T-helper 1 cell treated with Interleukin-12 subunit alpha and Interleukin-12 subunit beta and Interleukin-4 antibody, amounts not matched to agents 30 μg/mL and 1 μg/mL, for 36 hours (primary cell): ENCODE data around the gene POU2F1.
"Not testable (repeated sequence)": the region's sequence is repeated elsewhere in the genome, so short reads cannot be mapped to it uniquely, and the experiment has no call there.

ENCODE experiments used
- H3K27ac Mint-ChIP-seq: one replicate; pipeline ENCODE4 v1.8.0; 2021; ENCODE audit warnings: mild to moderate bottlenecking, mixed read lengths
- H3K27me3 Mint-ChIP-seq: one replicate; pipeline ENCODE4 v1.8.0; 2021; ENCODE audit warnings: low read depth, mixed read lengths
- H3K36me3 Mint-ChIP-seq: one replicate; pipeline ENCODE4 v1.8.0; 2021; ENCODE audit warnings: low read depth, mixed read lengths
- H3K4me1 Mint-ChIP-seq: one replicate; pipeline ENCODE4 v1.8.0; 2021; ENCODE audit warnings: low read depth, mixed read lengths
- H3K4me3 Mint-ChIP-seq: one replicate; pipeline ENCODE4 v1.8.0; 2021; ENCODE audit warnings: mild to moderate bottlenecking, moderate library complexity, mixed read lengths
- H3K9me3 Mint-ChIP-seq: one replicate; pipeline ENCODE4 v1.8.0; 2021; ENCODE audit warnings: mixed read lengths

The POU2F1 gene

GRCh38 chr1:167232801-167233200 lies 12.1 kb downstream of the POU2F1 start:
- H3K36me3 Mint-ChIP-seq = no peaks in the 10 kb centered on the region
- no peak overlapping the region for H3K4me3 Mint-ChIP-seq
- H3K27me3 Mint-ChIP-seq = no peaks in the 10 kb centered on the region
- H3K27ac Mint-ChIP-seq = no peak overlapping the region
- peaks cover 12% of the 10 kb centered on the region for H3K4me1 Mint-ChIP-seq
- no peaks in the 10 kb centered on the region for H3K9me3 Mint-ChIP-seq

GRCh38 chr1:167233373-167233772 lies 12.7 kb downstream of the POU2F1 start:
- Mint-ChIP-seq H3K4me3 (no peak overlapping the region), H3K36me3 (no peaks in the 10 kb centered on the region)

GRCh38 chr1:167237000-167237399 lies 16.3 kb downstream of the POU2F1 start:
- H3K4me1 Mint-ChIP-seq = peaks cover 9% of the 10 kb centered on the region
- H3K27me3 Mint-ChIP-seq = no peaks in the 10 kb centered on the region
- H3K36me3 Mint-ChIP-seq = no peaks in the 10 kb centered on the region
- H3K4me3 Mint-ChIP-seq = no peak overlapping the region
- H3K27ac Mint-ChIP-seq = no peak overlapping the region
- no peaks in the 10 kb centered on the region for H3K9me3 Mint-ChIP-seq

More at GRCh38 chr1:167233373-167233772, 12.7 kb downstream of the POU2F1 start:
- H3K4me1 Mint-ChIP-seq = peaks cover 11% of the 10 kb centered on the region
- no peak overlapping the region for H3K27ac Mint-ChIP-seq
- H3K9me3 Mint-ChIP-seq = no peaks in the 10 kb centered on the region
- H3K27me3 Mint-ChIP-seq = no peaks in the 10 kb centered on the region

- Mint-ChIP-seq H3K36me3 (peaks cover 1% of the 10 kb centered on the region), H3K4me3 (no peak overlapping the region), H3K27me3 (no peaks in the 10 kb centered on the region), H3K4me1 (peaks cover 9% of the 10 kb centered on the region), H3K27ac (no peak overlapping the region), H3K9me3 (peaks cover 1% of the 10 kb centered on the region)
These were observed 18.0 kb downstream of the POU2F1 start for GRCh38 chr1:167238713-167239112.

GRCh38 chr1:167239257-167239656 lies 18.6 kb downstream of the POU2F1 start:
- Mint-ChIP-seq H3K36me3 (peaks cover 5% of the 10 kb centered on the region), H3K27ac (no peak overlapping the region), H3K4me3 (no peak overlapping the region), H3K4me1 (peaks cover 9% of the 10 kb centered on the region), H3K9me3 (peaks cover 5% of the 10 kb centered on the region), H3K27me3 (no peaks in the 10 kb centered on the region)

GRCh38 chr1:167244244-167244643 lies 23.6 kb downstream of the POU2F1 start:
- Mint-ChIP-seq H3K4me3 (no peak overlapping the region), H3K9me3 (peaks cover 5% of the 10 kb centered on the region), H3K4me1 (peaks cover 6% of the 10 kb centered on the region), H3K27me3 (no peaks in the 10 kb centered on the region), H3K36me3 (peaks cover 7% of the 10 kb centered on the region), H3K27ac (no peak overlapping the region)

- H3K27ac Mint-ChIP-seq, H3K4me3 Mint-ChIP-seq, H3K4me1 Mint-ChIP-seq, H3K9me3 Mint-ChIP-seq, H3K27me3 Mint-ChIP-seq, H3K36me3 Mint-ChIP-seq: not testable (repeated sequence)
These were observed 24.5 kb downstream of the POU2F1 start for GRCh38 chr1:167245168-167245567.

- peaks cover 5% of the 10 kb centered on the region for H3K9me3 Mint-ChIP-seq
- H3K4me1 Mint-ChIP-seq = peaks cover 9% of the 10 kb centered on the region
- H3K27ac Mint-ChIP-seq = no peak overlapping the region
- no peaks in the 10 kb centered on the region for H3K27me3 Mint-ChIP-seq
- H3K4me3 Mint-ChIP-seq = no peak overlapping the region
- peaks cover 7% of the 10 kb centered on the region for H3K36me3 Mint-ChIP-seq
These were observed 26.3 kb downstream of the POU2F1 start for GRCh38 chr1:167246971-167247370.

GRCh38 chr1:167247754-167248153 lies 27.1 kb downstream of the POU2F1 start:
- no peak overlapping the region for H3K4me3 Mint-ChIP-seq

GRCh38 chr1:167248707-167249642 lies 28.3 kb downstream of the POU2F1 start:
- Mint-ChIP-seq H3K4me3 (no peak overlapping the region), H3K27ac (no peak overlapping the region), H3K36me3 (peaks cover 5% of the 10 kb centered on the region), H3K9me3 (peaks cover 2% of the 10 kb centered on the region), H3K27me3 (no peaks in the 10 kb centered on the region), H3K4me1 (peaks cover 9% of the 10 kb centered on the region)

More at GRCh38 chr1:167247754-167248153, 27.1 kb downstream of the POU2F1 start:
- H3K36me3 Mint-ChIP-seq = peaks cover 8% of the 10 kb centered on the region
- no peaks in the 10 kb centered on the region for H3K27me3 Mint-ChIP-seq
- H3K4me1 Mint-ChIP-seq = peaks cover 9% of the 10 kb centered on the region
- no peak overlapping the region for H3K27ac Mint-ChIP-seq
- peaks cover 5% of the 10 kb centered on the region for H3K9me3 Mint-ChIP-seq

GRCh38 chr1:167249702-167250101 lies 29.0 kb downstream of the POU2F1 start:
- H3K36me3 Mint-ChIP-seq = peaks cover 5% of the 10 kb centered on the region
- no peak overlapping the region for H3K4me3 Mint-ChIP-seq
- no peak overlapping the region for H3K27ac Mint-ChIP-seq
- H3K27me3 Mint-ChIP-seq = no peaks in the 10 kb centered on the region
- no peaks in the 10 kb centered on the region for H3K9me3 Mint-ChIP-seq
- H3K4me1 Mint-ChIP-seq = peaks cover 9% of the 10 kb centered on the region

GRCh38 chr1:167250482-167250881 lies 29.8 kb downstream of the POU2F1 start:
- H3K27me3 Mint-ChIP-seq = no peaks in the 10 kb centered on the region
- no peak overlapping the region for H3K4me3 Mint-ChIP-seq
- no peaks in the 10 kb centered on the region for H3K9me3 Mint-ChIP-seq
- H3K27ac Mint-ChIP-seq = no peak overlapping the region
- H3K4me1 Mint-ChIP-seq = peaks cover 9% of the 10 kb centered on the region
- H3K36me3 Mint-ChIP-seq = peaks cover 4% of the 10 kb centered on the region

- Mint-ChIP-seq H3K4me1 (peaks cover 12% of the 10 kb centered on the region), H3K4me3 (no peak overlapping the region), H3K27me3 (no peaks in the 10 kb centered on the region), H3K36me3 (peaks cover 6% of the 10 kb centered on the region), H3K9me3 (no peaks in the 10 kb centered on the region), H3K27ac (no peak overlapping the region)
These were observed 30.8 kb downstream of the POU2F1 start for GRCh38 chr1:167251472-167251871.

GRCh38 chr1:167252986-167253385 lies 32.3 kb downstream of the POU2F1 start:
- Mint-ChIP-seq H3K9me3 (no peaks in the 10 kb centered on the region), H3K4me1 (peaks cover 8% of the 10 kb centered on the region), H3K27ac (no peak overlapping the region), H3K36me3 (peaks cover 6% of the 10 kb centered on the region), H3K27me3 (no peaks in the 10 kb centered on the region), H3K4me3 (no peak overlapping the region)

- H3K4me3 Mint-ChIP-seq = no peak overlapping the region
- H3K36me3 Mint-ChIP-seq = peaks cover 6% of the 10 kb centered on the region
- no peak overlapping the region for H3K27ac Mint-ChIP-seq
- H3K27me3 Mint-ChIP-seq = no peaks in the 10 kb centered on the region
- peaks cover 10% of the 10 kb centered on the region for H3K4me1 Mint-ChIP-seq
- H3K9me3 Mint-ChIP-seq = no peaks in the 10 kb centered on the region
These were observed 38.2 kb downstream of the POU2F1 start for GRCh38 chr1:167258858-167259257.
